K562 (cell line): ENCODE measurements around the gene AK2. TPM values are rescaled to one million over a fixed set of nuclear protein-coding genes. Genes with fewer than 3 reads are reported as not detected.

Source experiments
- ATAC-seq: fragments of 200-7000 bp; cut with Tn5 transposase; 3 replicates; pipeline ENCODE4 v1.9.1; 2020; ENCODE audit warnings: moderate library complexity
- BruUV-seq: library from RNA; stranded (reverse); fragments of 400-500 nt; replicated peaks from 2 replicates; lab custom pipeline; 2021; lab: Mats Ljungman, UMichigan
- CTCF ChIA-PET: fragments of 300-600 bp; formaldehyde crosslinking; extraction: SDS; loops from one replicate; lab custom pipeline; 2021; ENCODE audit warnings: low intra/inter-chr PET ratio; lab: Yijun Ruan, JAX
- POLR2A ChIA-PET: fragments of 300-600, 350-650 bp; sonication (Branson Sonifier 250); formaldehyde crosslinking; extraction: SDS; loops from one replicate; lab custom pipeline; 2021; ENCODE audit warnings: antibody characterized with exemption, inconsistent platforms; lab: Yijun Ruan, JAX
- DNase-seq, 4 experiments: peaks; one replicate each; pipeline versions ENCODE4 v3.0.0 to v3.0.0-alpha.2; 2011 to 2018; ENCODE audit warnings: low spot score in 3 of 4, mixed read lengths in 3 of 4; ENCODE audit errors: extremely low read depth in 1 of 4
- FAIRE-seq: peaks from 2 replicates; lab custom pipeline; 2011; peaks lifted over from hg19 to GRCh38; lab: Jason Lieb, UNC
- H2AFZ ChIP-seq: 2 replicates; pipeline ENCODE4 v1.6.0; 2011; ENCODE audit warnings: low read depth, low read length, control low read depth, inconsistent platforms
- H3K27ac ChIP-seq: fragments of 200-600 bp; 3 replicates; pipeline ENCODE4 v1.8.0; 2011; ENCODE audit warnings: low read depth, mild to moderate bottlenecking, control low read depth, inconsistent platforms, low read length, moderate library complexity, mixed read lengths; ENCODE audit errors: extremely low read depth
- H3K27me3 ChIP-seq, 2 experiments: fragments of 300-600 bp in 1 of 2; 2 replicates in 1 of 2; 3 replicates in 1 of 2; pipeline versions ENCODE4 v1.6.0 to v1.8.0; 2011; ENCODE audit warnings: inconsistent platforms in 2 of 2, low read length in 2 of 2, mild to moderate bottlenecking in 1 of 2, mixed read lengths in 1 of 2, moderate library complexity in 1 of 2; ENCODE audit not compliant: control insufficient read depth in 2 of 2, insufficient read depth in 2 of 2
- H3K36me3 ChIP-seq: fragments of 300-600 bp; 3 replicates; pipeline ENCODE4 v1.8.0; 2011; ENCODE audit warnings: mild to moderate bottlenecking, low read length, inconsistent platforms; ENCODE audit not compliant: control insufficient read depth, insufficient read depth
- H3K4me1 ChIP-seq, 2 experiments: fragments of 200-600 bp in 1 of 2; replicated peaks in 1 of 2; 2 replicates in 1 of 2; 3 replicates in 1 of 2; pipeline versions ENCODE4 v1.5.1 to v1.8.0; 2011; ENCODE audit warnings: inconsistent platforms in 2 of 2, low read length in 2 of 2, mild to moderate bottlenecking in 1 of 2, mixed read lengths in 1 of 2, moderate library complexity in 1 of 2; ENCODE audit not compliant: control insufficient read depth in 2 of 2, insufficient read depth in 2 of 2
- H3K4me2 ChIP-seq: 2 replicates; pipeline ENCODE4 v1.6.1; 2011; ENCODE audit warnings: low read length, control low read depth, inconsistent platforms, mixed read lengths; ENCODE audit not compliant: insufficient read depth
- H3K4me3 ChIP-seq: fragments of 200-600 bp; sonication (generic), shearing (Covaris generic); 2 replicates; pipeline ENCODE4 v1.5.1; 2016; ENCODE audit warnings: control low read depth, inconsistent platforms
- H3K79me2 ChIP-seq: fragments of 200-600 bp; 3 replicates; pipeline ENCODE4 v1.8.0; 2011; ENCODE audit warnings: low read length, inconsistent platforms; ENCODE audit not compliant: control insufficient read depth, insufficient read depth
- H3K9ac ChIP-seq, 2 experiments: 2 replicates each; pipeline versions ENCODE4 v1.6.0 to v1.6.1; 2011; ENCODE audit warnings: low read depth in 2 of 2, low read length in 2 of 2, control low read depth in 1 of 2, inconsistent platforms in 1 of 2, mild to moderate bottlenecking in 1 of 2, mixed read lengths in 1 of 2; ENCODE audit not compliant: insufficient read depth in 1 of 2
- H3K9me1 ChIP-seq: one replicate; pipeline ENCODE4 v1.6.0; 2011; ENCODE audit warnings: inconsistent platforms, mild to moderate bottlenecking, low read length, moderate library complexity; ENCODE audit not compliant: control insufficient read depth, insufficient read depth
- H3K9me3 ChIP-seq: replicated peaks from 2 replicates; pipeline ENCODE4 v1.5.1; 2011; ENCODE audit warnings: low read depth, low read length, inconsistent platforms; ENCODE audit not compliant: control insufficient read depth, insufficient read depth
- H4K20me1 ChIP-seq: replicated peaks from 2 replicates; pipeline ENCODE4 v1.6.1; 2011; ENCODE audit warnings: low read length, inconsistent platforms, mixed read lengths; ENCODE audit not compliant: control insufficient read depth, insufficient read depth
- CBFB ChIP-seq: sonication (generic); formaldehyde crosslinking; IDR thresholded peaks from 2 replicates; pipeline ENCODE4 v1.4.0; 2020; ENCODE audit warnings: mild to moderate bottlenecking, missing genetic modification reagents
- CREB1 ChIP-seq, 2 experiments: sonication (generic) in 1 of 2; formaldehyde crosslinking in 1 of 2; IDR thresholded peaks; 2 replicates each; pipeline versions ENCODE4 v1.6.1 to v1.8.0; 2012 to 2022; ENCODE audit warnings: inconsistent platforms in 1 of 2, mild to moderate bottlenecking in 1 of 2, missing genetic modification reagents in 1 of 2, moderate library complexity in 1 of 2
- HDAC2 ChIP-seq: fragments of 450-650 bp; IDR thresholded peaks from 2 replicates; pipeline ENCODE4 v1.6.1; 2016; ENCODE audit warnings: mild to moderate bottlenecking
- KLF1 ChIP-seq: fragments of 450-650 bp; IDR thresholded peaks from 2 replicates; pipeline ENCODE4 v1.6.1; 2016; ENCODE audit warnings: missing genetic modification characterization, missing compliant biosample characterization
- RFX1 ChIP-seq: fragments of 450-650 bp; IDR thresholded peaks from 2 replicates; pipeline ENCODE4 v1.6.1; 2016; ENCODE audit warnings: mild to moderate bottlenecking, moderate library complexity
- RFX5 ChIP-seq: IDR thresholded peaks from 2 replicates; pipeline ENCODE4 v1.6.1; 2011; ENCODE audit warnings: low read depth, mild to moderate bottlenecking, improper control_type of control experiment, low read length
- SAFB2 ChIP-seq: fragments of 200-400 bp; formaldehyde crosslinking; IDR thresholded peaks from 2 replicates; pipeline ENCODE4 v1.6.1; 2018; ENCODE audit warnings: borderline replicate concordance, low read length, low read depth, moderate library complexity; ENCODE audit not compliant: severe bottlenecking
- SMAD3 ChIP-seq: fragments of 450-650 bp; formaldehyde crosslinking; conservative IDR thresholded peaks from 2 replicates; pipeline ENCODE4 v1.4.0; 2020; ENCODE audit warnings: mild to moderate bottlenecking
- WGBS: fragments of 100-300 bp; shearing (Covaris generic); methylation state at CpG from one replicate; pipeline ENCODE4 v1.1.6; 2016; ENCODE audit warnings: low coverage, mixed read lengths; ENCODE audit not compliant: insufficient coverage; ENCODE audit errors: missing lambda C conversion rate; 5-methylcytosine and 5-hydroxymethylcytosine counted together
- in situ Hi-C: fragments of 300-500 bp; cut with MboI; formaldehyde crosslinking; loops from 4 replicates; pipeline ENCODE4 v1.15.0; 2018; ENCODE audit warnings: inconsistent platforms, mixed read lengths
- intact Hi-C: fragments of 100-400 bp; cut with micrococcal nuclease; formaldehyde crosslinking; loops from 2 replicates; pipeline ENCODE4 v1.14.2; 2022
- polyA plus RNA-seq, 8 experiments: library from polyadenylated mRNA; depleted of rRNA in 4 of 8; stranded (reverse) in 5 of 8; unstranded in 3 of 8; fragments of >200 nt; fragmentation: Nextera tagmentation in 2 of 8; fragmentation: Illumina TruSeq in 1 of 8; extraction: Ambion mirVana in 2 of 8; extraction: Trizol in 1 of 8; gene quantifications; 2 replicates each; pipeline versions ENCODE4 v1.2.1 to v1.2.3, GENCODE V29; 2011 to 2014; ENCODE audit warnings: inconsistent platforms in 1 of 8, missing spikeins in 1 of 8
- total RNA-seq, 7 experiments: library from RNA; depleted of rRNA in 6 of 7; stranded (reverse); fragments of >200 nt in 6 of 7; fragmentation: Illumina TruSeq in 2 of 7; extraction: Trizol in 2 of 7; gene quantifications; 2 replicates each; pipeline versions ENCODE4 v1.2.1 to v1.2.3, GENCODE V29; 2011 to 2021; ENCODE audit warnings: low replicate concordance in 1 of 7

The AK2 gene
- total and polyA plus RNA-seq, 9 of the 15 experiments (the other 6 are each of a cell fraction or from before 2014, with no cell fraction given), result 105 to 1,050 (median 509) TPM

GRCh38 chr1:32991386-32991785 lies 45.3 kb downstream of the AK2 start:
- Histone ChIP-seq H3K9ac (no peak overlapping the region), H3K4me1 (peaks cover 15 to 22% of the 10 kb centered on the region in 2 experiments), H2AFZ (no peak overlapping the region), H3K36me3 (no peaks in the 10 kb centered on the region), H3K79me2 (no peaks in the 10 kb centered on the region), H3K9me1 (no peaks in the 10 kb centered on the region), H3K4me2 (no peak overlapping the region), H3K27me3 (no peaks in the 10 kb centered on the region), H4K20me1 (no peaks in the 10 kb centered on the region; the same call in 1 of the 2 replicates), H3K9me3 (no peaks in the 10 kb centered on the region), H3K4me3 (no peak overlapping the region), H3K27ac (no peak overlapping the region)
- TF ChIP-seq CBFB (CRISPR knock-in tag) (no peak), KLF1 (tag) (no peak), RFX1 (no peak), SAFB2 (no peak), CREB1 (IDR thresholded peaks at IDR 0.05) (no peak), CREB1 (CRISPR knock-in tag; IDR thresholded peaks at IDR 0.05) (no peak), RFX5 (no peak), SMAD3 (no peak), HDAC2 (no peak)
- FAIRE-seq (no peak), ATAC-seq (no peak), DNase-seq (no peak)
- ChIA-PET CTCF (no interaction called here), POLR2A (interaction anchor here (0.6 kb wide), 1 partner anchor 94 kb away, joined by 3 read pairs; no protein-coding TSS in a partner anchor)
- in situ Hi-C loops (no loop called here), intact Hi-C loops (no loop called here)
- WGBS, result 64% methylated on average over 5 of the region's 5 CpGs
- no TSS peak for BruUV-seq
